HUES6 (cell line): Measurements from ENCODE around the gene GOLT1B.
"Not testable (repeated sequence)": the region's sequence is repeated elsewhere in the genome, so short reads cannot be mapped to it uniquely, and the experiment has no call there.

ENCODE experiments used
- H3K27ac ChIP-seq: 2 replicates; pipeline ENCODE4 v1.7.0; 2013; ENCODE audit warnings: low read depth, mild to moderate bottlenecking, low read length, inconsistent platforms
- H3K27me3 ChIP-seq: 2 replicates; pipeline ENCODE4 v1.6.1; 2013; ENCODE audit warnings: low read length; ENCODE audit not compliant: control insufficient read depth, insufficient read depth
- H3K36me3 ChIP-seq: 2 replicates; pipeline ENCODE4 v1.6.1; 2013; ENCODE audit warnings: low read length; ENCODE audit not compliant: control insufficient read depth, insufficient read depth
- H3K4me1 ChIP-seq: 2 replicates; pipeline ENCODE4 v1.6.1; 2013; ENCODE audit warnings: low read length; ENCODE audit not compliant: control insufficient read depth, insufficient read depth
- H3K4me3 ChIP-seq: 2 replicates; pipeline ENCODE4 v1.5.1; 2013; ENCODE audit warnings: low read depth, low read length
- H3K9ac ChIP-seq: one replicate; pipeline ENCODE4 v1.6.1; 2013; ENCODE audit warnings: mild to moderate bottlenecking, low read length
- H3K9me3 ChIP-seq: 2 replicates; pipeline ENCODE4 v1.6.1; 2013; ENCODE audit warnings: low read depth, low read length; ENCODE audit not compliant: control insufficient read depth, insufficient read depth

The GOLT1B gene

GRCh38 chr12:21501258-21502163 is at the start of gene GOLT1B, which contains the start of gene RECQL:
Gene GOLT1B (plus strand): TSS chr12:21501789. CDS start chr12:21501924, 135 bp downstream.
Gene RECQL (minus strand): TSS chr12:21501635. CDS start chr12:21499570, 2,065 bp downstream.
- H3K27ac ChIP-seq = peak within 1 kb of the TSS; percentile 88
- no peaks in the 10 kb centered on the region for H3K27me3 ChIP-seq
- peak within 1 kb of the TSS; percentile 78 for H3K4me3 ChIP-seq
- peaks cover 22% of the 10 kb centered on the region for H3K36me3 ChIP-seq
- peaks cover 8% of the 10 kb centered on the region for H3K4me1 ChIP-seq
- H3K9ac ChIP-seq = peak within 1 kb of the TSS; percentile 95
- H3K9me3 ChIP-seq = no peaks in the 10 kb centered on the region

- Histone ChIP-seq H3K27me3 (no peaks in the 10 kb centered on the region), H3K4me3 (no peak overlapping the region), H3K9ac (no peak overlapping the region), H3K4me1 (no peaks in the 10 kb centered on the region; the same call in 1 of the 2 replicates), H3K27ac (no peak overlapping the region), H3K9me3 (no peaks in the 10 kb centered on the region), H3K36me3 (peaks cover 6% of the 10 kb centered on the region; the same call in 1 of the 2 replicates)
Measured at GRCh38 chr12:21453312-21453852, 48.2 kb upstream of the GOLT1B start.

DNA sequence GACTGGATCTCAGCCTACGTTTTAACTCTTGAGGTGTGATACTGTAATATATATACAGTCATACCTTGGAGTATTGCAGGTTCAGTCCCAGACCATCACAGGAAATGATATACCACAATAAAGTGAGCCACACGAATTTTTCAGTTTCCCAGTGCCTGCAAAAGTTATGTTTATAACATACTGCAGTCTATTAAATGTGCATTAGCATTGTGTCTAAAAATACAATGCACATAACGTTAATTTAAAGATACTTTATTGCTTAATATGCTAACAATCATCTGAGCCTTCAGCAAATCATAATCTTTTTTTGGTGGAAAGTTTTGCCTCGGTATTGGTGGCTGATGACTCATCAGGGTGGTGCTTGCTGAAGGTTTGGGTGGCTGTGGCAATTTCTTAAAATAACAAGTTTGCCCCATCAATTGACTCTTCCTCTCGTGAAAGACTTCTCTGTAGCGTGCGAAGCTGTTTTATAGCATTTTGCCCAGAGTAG is 45.3 kb upstream of the GOLT1B start:
- no peaks in the 10 kb centered on the region for H3K9me3 ChIP-seq

DNA sequence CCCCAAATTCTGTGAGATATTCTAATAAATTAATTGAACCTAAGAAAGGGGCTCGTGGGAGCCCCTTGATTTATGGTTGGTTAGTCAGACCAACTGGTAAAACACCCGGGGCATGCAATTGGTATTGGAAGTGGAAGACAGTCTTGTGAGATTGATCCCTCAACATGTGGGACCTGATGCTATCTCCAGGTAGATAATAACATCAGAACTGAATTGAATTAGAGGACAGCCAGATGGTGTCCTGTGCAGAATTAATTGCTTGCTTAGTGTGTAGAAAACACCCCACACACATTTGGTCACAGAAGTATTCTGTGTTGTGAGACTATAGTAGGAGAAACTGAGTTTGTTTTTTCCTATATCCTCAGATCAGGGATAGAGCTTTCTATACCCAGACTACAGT is 42.1 kb upstream of the GOLT1B start:
- 0 out of 2 replicates have a peak, but pooled peaks cover 4% of the 10 kb centered on the region for H3K4me1 ChIP-seq
- H3K27ac ChIP-seq = no peak overlapping the region
- peaks cover 9% of the 10 kb centered on the region; the same call in 1 of the 2 replicates for H3K36me3 ChIP-seq
- no peaks in the 10 kb centered on the region for H3K9me3 ChIP-seq
- no peak overlapping the region for H3K9ac ChIP-seq
- H3K27me3 ChIP-seq = no peaks in the 10 kb centered on the region
- H3K4me3 ChIP-seq = no peak overlapping the region

More for the DNA sequence above, 45.3 kb upstream of the GOLT1B start:
- H3K4me1 ChIP-seq = peaks cover 4% of the 10 kb centered on the region; the same call in 1 of the 2 replicates
- no peak overlapping the region for H3K27ac ChIP-seq
- H3K9ac ChIP-seq = no peak overlapping the region
- H3K4me3 ChIP-seq = no peak overlapping the region
- peaks cover 6% of the 10 kb centered on the region; the same call in 1 of the 2 replicates for H3K36me3 ChIP-seq
- H3K27me3 ChIP-seq = no peaks in the 10 kb centered on the region

GRCh38 chr12:21467334-21467733 is 34.3 kb upstream of the GOLT1B start:
- H3K27ac ChIP-seq, H3K4me3 ChIP-seq, H3K9ac ChIP-seq, H3K4me1 ChIP-seq, H3K27me3 ChIP-seq, H3K9me3 ChIP-seq: not testable (repeated sequence)
- H3K36me3 ChIP-seq = peaks cover 21% of the 10 kb centered on the region

DNA sequence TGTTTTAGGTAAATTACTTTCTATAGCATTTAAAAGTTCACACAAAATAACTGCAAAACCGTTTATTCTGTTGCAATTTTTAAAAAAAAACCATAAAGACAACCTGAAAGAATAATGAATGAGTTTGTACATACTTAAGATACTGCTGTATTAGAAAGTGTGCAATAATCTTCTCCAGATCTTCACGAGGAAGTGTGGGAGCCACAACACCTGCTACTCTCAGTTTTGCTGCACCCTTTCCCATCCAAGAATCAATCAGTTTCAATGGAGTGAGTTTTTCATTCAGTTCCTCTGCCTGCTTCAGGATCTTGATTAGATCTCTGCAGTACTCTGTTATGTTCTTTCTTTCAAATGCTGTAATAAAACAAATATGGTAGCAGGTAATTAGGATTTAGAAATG is 30.3 kb upstream of the GOLT1B start:
- no peak overlapping the region for H3K9ac ChIP-seq
- H3K4me1 ChIP-seq = no peaks in the 10 kb centered on the region
- no peak overlapping the region for H3K4me3 ChIP-seq
- peaks cover 58% of the 10 kb centered on the region for H3K36me3 ChIP-seq
- no peaks in the 10 kb centered on the region for H3K27me3 ChIP-seq
- H3K27ac ChIP-seq = no peak overlapping the region
- H3K9me3 ChIP-seq = no peaks in the 10 kb centered on the region

- H3K9me3 ChIP-seq = no peaks in the 10 kb centered on the region
- no peaks in the 10 kb centered on the region for H3K27me3 ChIP-seq
- no peaks in the 10 kb centered on the region for H3K4me1 ChIP-seq
- H3K4me3 ChIP-seq = no peak overlapping the region
- no peak overlapping the region for H3K27ac ChIP-seq
- no peak overlapping the region for H3K9ac ChIP-seq
- H3K36me3 ChIP-seq = peaks cover 66% of the 10 kb centered on the region
Measured at GRCh38 chr12:21472197-21472823, 29.3 kb upstream of the GOLT1B start.

DNA sequence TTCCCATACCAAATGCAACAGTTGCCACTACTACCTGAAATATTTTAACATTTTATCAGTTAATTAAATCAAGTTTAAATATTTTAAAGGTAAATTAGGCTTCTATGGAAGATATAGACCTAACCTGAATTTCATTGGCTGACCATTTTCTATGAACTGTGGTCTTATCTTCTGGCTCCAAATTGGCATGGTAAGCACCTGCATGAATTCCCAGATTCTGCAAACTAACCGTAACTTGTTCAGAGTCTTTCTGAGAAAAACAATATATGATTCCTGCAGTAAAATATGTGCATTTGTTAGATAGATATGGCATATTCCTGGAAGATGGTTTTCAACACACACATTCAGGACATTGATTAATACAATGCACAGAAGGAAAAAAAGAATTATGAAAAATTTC is 26.0 kb upstream of the GOLT1B start:
- Histone ChIP-seq H3K4me1 (no peaks in the 10 kb centered on the region), H3K27me3 (no peaks in the 10 kb centered on the region), H3K36me3 (peaks cover 84% of the 10 kb centered on the region), H3K27ac (no peak overlapping the region), H3K9me3 (no peaks in the 10 kb centered on the region), H3K9ac (no peak overlapping the region), H3K4me3 (no peak overlapping the region)

DNA sequence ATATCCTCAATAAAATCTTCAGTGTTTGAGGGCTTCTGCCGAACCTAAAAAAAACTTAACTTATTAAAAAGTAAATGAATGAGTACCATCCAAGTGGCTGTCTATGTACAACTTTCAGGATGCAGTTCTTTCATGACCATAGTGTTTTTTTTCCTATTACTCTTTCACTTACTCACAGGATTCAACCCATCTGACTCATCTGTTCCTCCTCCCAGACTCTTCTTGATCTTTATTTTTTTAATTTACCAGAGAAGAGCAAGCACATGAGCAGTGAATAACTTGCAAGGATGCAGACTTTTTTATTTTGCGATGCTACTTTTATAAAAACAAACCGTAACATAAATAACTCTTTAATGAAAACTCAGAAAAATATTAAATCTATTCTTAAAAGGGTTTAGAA is 24.6 kb upstream of the GOLT1B start:
- no peak overlapping the region for H3K4me3 ChIP-seq
- no peaks in the 10 kb centered on the region for H3K9me3 ChIP-seq
- H3K9ac ChIP-seq = no peak overlapping the region
- H3K27me3 ChIP-seq = no peaks in the 10 kb centered on the region
- H3K27ac ChIP-seq = no peak overlapping the region
- peaks cover 80% of the 10 kb centered on the region for H3K36me3 ChIP-seq
- no peaks in the 10 kb centered on the region for H3K4me1 ChIP-seq

GRCh38 chr12:21478756-21479455 is 22.7 kb upstream of the GOLT1B start:
- peaks cover 78% of the 10 kb centered on the region for H3K36me3 ChIP-seq

More at GRCh38 chr12:21478756-21479455, 22.7 kb upstream of the GOLT1B start:
- Histone ChIP-seq H3K27me3 (no peaks in the 10 kb centered on the region), H3K27ac (no peak overlapping the region), H3K9me3 (no peaks in the 10 kb centered on the region), H3K4me1 (no peaks in the 10 kb centered on the region), H3K4me3 (no peak overlapping the region), H3K9ac (no peak overlapping the region)
